GM19043 (cell line): Measurements from ENCODE around the gene RBPJ.
A peak's percentile ranks its signal among the peaks of the same experiment; 100 is the strongest.

ENCODE experiments used
- ATAC-seq: cut with Tn5 transposase; IDR thresholded peaks from one replicate; pipeline ENCODE4 v1.9.1; 2021; ENCODE audit warnings: low read depth; ENCODE audit not compliant: unreplicated experiment

Gene RBPJ

DNA sequence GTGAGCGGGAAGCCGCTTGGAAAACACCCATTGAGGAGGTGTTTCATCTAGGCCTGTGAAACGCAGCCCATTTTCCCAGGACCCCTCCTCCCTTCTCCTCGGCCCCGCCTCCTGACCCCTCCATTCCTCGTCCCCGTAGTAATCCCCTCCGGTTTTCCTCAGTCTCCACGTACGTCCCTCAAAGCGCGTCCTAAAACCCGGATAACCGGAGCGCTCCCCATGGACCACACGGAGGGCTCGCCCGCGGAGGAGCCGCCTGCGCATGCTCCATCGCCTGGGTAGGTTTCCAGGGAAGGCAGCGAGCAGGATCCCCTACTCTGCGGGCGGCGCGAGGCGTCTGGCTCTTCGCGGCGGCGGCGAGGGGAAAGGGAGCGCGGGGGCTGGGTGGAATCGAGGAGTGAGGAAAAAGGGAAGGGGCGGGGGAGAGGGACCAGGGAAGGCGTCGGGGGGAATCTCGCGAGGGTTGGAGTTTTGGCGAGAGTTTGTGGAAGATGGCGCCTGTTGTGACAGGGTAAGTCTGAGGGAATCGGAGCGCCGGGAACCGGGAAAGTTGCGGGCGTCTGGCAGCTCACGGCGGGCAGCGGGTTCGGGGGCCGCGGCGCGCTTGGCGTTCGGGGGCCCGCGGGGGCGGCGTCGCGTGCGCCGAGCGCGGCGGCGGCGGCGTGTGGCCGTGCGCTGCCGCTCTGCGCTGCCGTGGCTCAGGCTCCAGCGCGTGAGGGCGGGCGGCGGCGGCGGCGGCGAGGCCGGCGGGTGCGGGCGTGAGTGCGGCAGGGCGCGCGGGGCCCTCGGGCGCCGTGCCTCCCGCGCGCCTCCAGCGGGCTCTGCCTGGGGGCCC, at the start of gene RBPJ:
RBPJ (plus strand) TSS at position 477 of the 835 bp plus-strand sequence; CDS start at position 492, 15 bp downstream.
- ATAC-seq: peak; percentile 23

DNA sequence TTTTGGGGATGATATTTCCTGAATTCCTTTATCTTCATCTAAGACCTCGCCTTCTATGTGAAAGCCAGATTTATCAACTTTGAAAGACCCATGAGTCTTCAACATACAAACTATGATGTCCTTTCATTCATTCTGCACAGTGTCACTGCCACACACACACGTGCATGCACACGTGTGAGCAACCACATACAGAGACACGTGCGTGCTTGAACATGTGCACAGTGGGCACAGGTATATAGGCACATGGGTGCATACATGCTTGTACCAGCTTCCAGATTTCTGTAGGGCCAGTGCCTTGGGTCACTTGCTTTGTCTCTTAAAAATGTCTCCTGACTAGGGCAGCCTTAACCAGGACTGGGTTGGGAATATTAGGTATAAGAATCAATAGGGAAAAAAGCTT, 49.1 kb upstream of the RBPJ start:
- ATAC-seq: no peak

DNA sequence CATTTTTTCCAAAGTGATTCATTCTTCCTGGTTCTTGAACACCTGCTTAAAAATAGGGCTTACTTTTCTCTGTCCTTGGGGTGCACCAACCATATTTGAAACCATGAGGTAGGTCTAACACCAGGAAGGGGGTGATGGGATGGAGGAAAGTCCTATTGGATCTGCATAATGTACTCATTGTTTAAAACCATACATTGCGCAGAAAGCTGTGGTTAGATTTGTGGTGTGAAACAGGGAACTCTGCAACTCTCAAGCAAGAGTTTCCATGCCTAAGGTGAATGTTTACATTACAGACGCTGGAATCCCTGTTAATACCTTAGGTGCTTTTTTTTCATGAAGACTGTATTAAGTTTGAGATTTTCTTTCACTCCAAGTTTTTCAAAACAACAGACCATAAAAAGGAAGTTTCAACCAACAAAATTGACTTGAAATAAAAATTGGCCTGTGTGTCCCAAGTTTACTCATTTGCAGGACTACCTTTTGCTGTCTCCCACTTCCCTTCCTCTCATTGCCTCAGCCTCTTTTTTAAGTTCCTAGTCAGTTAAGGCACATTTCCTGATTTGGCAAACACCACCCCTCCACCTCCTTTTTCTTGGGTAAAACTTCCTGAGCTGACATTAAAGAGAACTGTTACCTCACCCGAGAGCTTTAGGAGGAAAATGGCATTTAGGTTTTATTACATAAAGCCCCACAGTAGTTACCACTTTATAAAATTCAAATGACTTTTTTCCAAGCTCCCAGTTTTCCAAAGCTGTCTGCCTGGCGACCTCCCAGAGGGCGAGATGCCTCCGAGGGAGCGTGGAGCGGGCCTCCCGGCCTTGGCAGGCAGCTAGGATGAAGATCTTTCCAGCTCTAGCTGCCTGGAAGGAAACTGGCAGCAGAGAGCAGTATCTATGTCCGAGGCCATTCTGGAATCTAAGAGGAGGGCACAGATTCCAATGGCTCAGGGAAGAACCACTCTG, 47.9 kb upstream of the RBPJ start:
- no peak for ATAC-seq

DNA sequence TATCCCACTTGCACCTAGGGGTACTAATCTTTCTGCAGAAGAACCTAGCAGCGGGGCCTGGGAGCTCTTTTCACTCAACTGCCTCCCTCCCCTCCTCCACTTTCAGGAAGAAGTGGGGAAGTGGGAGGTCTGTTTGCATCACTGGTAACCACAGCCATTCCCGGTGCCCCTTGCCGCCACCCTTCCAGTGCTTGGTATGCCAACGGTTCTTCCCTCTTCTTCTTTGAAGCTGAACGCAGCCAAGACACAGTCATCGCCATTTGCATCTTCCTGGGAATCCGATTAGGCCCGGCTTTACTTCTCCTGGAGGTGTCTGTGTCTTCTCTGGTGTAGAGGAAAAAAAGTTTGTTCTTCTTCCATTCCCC, 47.2 kb upstream of the RBPJ start:
- ATAC-seq: no peak

DNA sequence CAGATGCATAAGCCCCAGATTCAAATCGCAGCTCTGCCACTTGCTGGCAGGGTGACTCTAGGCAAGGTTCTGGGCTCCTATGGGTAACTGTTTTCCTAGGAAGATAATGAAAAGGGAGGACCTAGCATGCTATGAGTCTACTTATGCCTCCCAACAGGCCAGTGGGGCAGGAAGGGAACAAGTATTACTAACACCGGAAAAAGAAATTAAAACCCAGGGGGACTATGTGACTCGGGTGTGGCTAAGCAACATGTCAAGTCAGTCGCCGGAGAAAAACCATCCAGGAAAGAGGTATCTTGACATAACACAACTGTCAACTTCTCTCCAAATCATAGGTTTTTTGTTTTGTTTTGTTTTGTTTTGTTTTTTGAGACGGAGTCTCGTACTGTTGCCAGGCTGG, 45.5 kb upstream of the RBPJ start:
- ATAC-seq: no peak

DNA sequence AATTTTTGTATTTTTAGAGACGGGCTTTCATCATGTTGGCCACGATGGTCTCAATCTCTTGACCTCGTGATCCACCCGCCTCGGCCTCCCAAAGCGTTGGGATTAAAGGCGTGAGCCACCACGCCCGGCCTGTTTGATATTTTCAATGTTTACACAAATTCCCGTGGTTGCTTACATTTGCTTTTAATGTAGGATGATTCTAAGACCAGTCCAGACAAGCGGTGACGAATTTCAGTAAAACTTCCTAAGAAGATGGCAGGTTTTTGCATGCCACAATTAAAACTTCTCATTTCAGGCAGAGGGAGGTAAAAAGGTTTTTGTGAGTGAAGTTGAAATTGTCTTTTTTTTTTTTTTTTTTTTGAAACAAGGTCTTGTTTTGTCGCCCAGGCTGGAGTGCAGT, 41.4 kb upstream of the RBPJ start:
- ATAC-seq: no peak

DNA sequence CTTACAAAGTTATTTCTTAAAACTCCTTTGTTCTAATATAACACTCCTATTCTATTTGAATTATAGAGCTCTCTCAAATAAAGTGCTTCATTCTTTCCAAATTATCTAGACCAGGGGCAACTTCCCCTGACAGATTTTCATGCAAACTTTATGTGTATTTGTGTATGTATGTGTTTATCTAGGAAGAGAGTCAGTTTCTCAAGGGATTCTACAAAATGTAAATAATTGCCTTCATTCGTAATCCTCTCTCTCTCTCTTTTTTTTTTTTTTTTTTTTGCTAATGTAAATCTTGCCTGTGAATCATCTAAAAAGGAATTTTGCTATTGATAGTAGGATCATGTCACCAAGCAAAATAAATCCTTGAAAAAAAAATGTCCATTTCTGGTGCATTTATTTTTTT, 38.9 kb upstream of the RBPJ start:
- ATAC-seq: no peak

DNA sequence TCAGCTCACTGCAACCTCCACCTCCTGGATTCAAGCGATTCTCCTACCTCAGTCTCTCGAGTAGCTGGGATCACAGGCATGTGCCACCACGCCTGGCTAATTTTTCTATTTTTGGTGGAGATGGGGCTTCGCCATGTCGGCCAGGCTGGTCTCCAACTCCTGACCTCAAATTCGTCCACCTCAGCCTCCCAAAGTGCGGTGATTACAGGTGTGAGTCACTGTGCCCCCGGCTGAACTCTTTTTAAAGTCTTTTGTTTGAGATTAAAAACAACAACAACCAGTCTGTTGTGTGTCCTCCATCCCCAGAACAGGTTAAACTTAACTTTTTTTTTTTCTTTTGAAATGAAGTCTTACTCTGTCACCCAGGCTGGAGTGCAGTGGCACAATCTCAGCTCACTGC, 36.3 kb upstream of the RBPJ start:
- no peak for ATAC-seq

DNA sequence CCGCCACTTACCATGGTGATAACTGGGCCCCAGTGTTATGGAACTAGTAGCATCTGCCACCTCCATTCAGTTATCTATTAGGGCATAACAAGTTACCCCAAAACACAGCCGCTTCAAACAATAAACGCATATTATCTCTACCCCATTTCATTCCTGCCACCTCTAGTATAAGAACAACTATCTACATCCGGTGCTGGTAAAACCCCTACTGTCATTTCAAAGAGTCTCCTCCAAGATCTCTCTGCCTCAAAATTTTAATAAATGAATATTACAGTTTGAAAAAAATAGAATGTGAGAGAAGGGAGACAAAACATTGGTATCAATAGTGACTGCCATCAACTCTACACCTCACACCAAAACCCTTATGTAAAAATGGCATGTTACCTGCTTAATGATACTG, 35.5 kb upstream of the RBPJ start:
- ATAC-seq: no peak

DNA sequence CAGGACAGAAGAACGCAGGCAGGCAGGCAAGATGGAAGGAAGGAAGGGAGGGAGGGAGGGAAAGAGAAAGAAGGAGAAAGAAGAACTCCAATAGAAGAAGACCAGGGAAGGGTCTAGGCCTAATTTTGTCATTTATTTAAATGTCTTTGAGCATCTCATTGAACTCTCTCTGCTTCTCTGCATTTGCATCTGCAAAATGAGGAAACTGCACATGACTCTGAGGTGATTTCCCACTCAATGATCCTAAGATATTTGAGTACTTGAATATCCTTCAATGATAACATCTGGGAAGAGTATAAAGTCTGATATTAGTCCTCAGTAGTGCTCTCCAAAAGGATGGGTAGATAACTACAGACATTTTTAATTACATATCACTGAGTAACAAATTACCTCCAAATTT, 33.1 kb upstream of the RBPJ start:
- no peak for ATAC-seq

DNA sequence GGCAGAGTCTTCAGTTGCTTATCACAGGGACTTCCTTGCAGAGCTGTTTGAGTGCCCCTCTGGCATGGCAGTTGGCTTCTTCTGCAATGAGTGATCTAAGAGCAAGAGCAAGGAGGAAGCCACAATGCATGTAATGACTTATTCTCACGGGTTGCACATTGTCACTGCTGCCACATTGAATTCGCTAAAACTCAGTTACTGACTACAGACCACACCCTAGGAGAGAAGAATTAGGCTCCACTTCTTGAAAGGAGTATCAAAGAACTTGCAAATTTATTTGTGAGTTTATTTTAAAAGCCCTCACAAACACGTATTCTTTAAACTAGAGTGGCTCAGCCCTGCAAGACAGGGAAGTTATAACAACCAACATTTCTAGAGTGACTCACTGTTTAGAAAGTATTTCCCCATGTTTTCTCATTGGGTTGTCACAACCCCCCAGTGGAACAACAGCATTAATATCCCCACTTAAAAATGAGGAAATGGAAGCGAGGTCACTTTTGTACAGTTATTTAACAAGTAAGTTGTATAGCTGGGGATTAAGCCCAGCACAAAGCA, 32.4 kb upstream of the RBPJ start:
- peak; percentile 83 for ATAC-seq

DNA sequence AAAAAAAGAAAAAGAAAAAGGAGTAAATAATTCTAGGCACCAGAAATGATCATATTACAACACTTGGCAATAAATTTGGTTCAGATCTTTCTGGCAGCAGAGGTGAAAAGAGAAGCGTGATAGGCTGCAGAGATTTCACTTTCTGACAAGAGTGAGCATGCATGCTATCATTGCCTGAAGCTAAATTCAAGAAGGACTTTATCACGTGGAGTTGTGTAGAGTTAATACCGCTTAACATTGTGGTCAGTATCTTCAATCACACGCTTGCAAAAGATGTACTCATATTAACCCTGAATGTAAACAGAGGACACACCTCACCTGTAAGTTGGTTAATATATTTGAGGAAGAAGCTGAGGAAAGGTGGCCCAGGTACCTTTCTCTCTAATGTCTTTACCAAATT, 31.4 kb upstream of the RBPJ start:
- no peak for ATAC-seq

DNA sequence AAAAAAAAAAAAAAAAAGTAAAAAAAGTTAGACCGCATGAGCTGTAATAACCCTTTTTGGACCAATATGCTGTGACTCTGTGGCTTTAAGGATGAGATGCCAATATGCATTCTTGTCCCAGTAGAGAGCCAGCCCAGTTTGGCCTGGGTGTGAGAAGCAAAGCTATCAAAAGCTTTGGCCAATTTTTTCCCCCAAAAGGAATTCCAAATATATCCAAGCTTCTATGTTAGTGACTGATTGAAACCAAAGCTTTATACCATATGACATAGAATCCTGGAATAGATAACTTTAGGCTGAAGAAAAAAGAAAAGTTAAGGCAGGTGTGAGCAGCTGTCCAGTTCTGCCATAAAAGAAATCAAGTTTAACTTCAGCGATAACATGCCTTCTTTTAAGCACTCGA, 30.5 kb upstream of the RBPJ start:
- ATAC-seq: no peak

DNA sequence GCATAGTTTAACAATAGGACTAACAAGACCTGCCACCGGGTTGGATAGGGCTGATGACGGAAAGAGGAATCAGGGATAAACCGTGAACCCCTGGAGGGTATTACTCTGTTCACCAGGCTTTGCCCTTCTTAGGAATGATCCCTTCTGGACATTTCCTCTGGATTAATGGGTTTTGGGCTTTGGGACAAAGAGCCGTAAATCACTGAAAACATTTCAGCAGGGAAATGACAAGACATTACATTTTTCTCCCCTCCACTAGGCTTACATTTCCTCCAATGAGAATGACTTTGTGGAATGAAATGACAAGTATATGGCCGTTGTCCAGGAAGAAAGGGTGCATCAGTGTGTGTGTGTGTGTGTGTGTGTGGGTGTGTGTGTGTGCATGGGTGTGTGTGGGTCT, 25.9 kb upstream of the RBPJ start:
- no peak for ATAC-seq

DNA sequence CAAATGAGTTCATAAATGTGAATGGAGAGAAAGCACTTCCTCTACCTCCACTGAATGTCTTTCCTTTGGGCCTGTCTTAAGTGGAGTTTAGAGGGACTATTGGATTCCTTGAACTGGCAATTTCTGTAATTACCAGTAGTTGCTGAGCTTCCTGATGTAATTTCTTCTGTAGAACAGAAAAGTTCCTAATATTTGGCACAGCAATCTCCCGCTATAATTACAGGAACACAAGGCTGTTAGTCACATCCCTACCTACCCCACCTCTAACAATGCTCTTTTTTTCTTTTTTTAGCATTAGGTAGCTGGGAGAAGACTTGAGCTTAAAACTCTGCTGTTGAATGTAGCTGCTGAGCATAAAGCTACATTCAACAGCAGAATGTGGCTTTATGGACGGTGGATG, 24.8 kb upstream of the RBPJ start:
- no peak for ATAC-seq

DNA sequence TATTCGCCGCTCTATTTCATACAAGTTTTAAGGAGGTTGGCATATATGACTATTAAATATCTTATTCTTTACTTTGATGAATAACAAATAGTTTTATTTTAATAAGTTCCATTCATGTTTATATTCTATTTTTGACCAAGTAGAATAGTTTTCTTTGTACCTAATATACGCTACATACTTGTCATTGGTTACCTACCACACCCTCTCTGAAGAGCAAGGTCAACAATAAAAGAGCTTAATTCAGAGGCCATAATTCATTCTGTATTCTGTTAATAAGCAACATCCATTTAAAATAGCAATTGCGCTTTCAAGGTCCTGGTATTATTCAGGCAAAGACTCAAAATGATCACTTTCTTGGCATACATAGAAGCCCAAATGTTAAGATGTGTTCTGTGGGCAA, 24.3 kb upstream of the RBPJ start:
- ATAC-seq: no peak

DNA sequence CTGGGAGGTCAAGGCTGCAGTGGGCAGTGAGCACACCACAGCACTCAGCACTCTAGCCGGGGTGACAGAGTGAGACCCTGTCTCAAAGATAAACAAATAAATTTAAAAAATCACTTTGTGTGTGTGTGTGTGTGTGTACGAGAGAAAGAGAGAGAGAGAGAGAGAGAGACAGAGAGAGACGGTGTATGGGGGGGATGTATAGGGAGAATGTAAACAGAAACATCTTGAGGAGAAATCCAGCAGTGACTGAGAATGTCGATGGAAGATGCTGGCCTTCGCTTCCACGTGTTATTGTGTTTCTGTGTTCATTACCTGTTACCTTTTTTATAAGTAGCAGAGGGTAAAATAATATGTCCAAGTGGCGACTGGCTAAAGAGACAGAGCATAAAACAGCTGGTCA, 23.6 kb upstream of the RBPJ start:
- no peak for ATAC-seq

DNA sequence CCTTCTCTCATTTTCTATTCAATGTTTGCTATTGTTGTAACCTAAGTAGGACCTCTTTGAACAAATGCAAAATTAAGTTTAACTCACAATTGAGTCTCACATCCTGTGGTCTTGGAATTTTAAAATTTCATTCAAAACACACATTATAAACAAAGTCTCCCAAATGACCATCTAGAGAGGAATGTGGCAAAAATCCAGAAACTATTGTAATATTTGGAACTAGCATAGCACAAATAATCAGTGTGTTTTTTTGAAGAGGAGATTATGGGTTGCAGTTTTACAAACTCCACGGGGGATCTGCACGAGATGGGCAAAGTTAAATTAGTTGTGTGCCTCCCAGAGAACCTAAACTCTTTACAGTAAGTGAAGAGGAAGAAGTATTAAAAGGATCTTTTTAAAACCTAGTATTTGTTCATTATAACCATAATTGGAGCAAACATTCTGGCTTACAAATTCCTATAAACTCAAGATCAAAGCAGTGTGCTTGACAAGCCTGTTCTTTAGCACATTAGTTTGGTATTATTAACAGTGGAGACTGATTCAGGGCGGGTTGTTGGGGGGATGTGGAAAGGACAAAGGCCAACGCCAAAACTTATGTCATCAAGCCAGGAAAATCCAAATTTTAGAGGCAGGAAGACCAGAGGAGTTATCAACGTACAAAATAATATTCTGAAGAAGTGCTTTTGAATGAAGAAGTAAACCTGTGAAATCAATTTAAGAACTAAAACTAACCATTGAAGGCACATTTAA, 22.4 kb upstream of the RBPJ start:
- no peak for ATAC-seq

DNA sequence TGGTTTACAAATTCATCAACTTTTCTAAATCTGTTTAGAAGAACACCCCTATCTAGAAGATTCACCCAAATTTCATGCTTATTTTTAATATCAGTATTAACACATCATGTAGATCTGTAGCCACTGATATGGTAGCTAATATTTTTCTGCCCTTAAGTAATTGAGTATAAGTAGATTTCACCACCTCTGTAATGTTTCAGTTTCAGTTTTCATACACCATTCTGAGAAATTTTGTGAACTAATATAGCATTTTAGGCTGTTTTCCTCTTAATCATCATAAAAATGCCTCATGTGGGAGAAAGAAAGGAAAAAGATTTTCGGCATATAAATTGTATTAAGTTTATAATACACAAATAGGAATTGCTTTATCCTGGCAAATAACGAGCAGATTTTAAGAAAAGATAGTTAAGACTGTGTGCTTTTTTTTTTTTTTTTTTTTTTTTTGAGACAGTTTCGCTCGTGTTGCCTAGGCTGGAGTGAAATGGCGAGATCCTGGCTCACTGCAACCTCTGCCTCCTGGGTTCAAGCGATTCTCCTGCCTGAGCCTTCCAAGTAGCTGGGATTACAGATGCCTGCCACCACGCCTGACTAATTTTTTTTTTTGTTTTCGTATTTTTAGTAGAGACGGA, 21.4 kb upstream of the RBPJ start:
- peak; percentile 77 for ATAC-seq
